Hindlimb muscle (tissue), 1 donor: ENCODE results near the gene EPHA6. TPM values are rescaled to one million over a fixed set of nuclear protein-coding genes. Genes with fewer than 3 reads are reported as not detected.

ENCODE experiments used
- DNase-seq: peaks from one replicate; pipeline ENCODE4 v3.0.0-alpha.2; 2013
- polyA plus RNA-seq: library from polyadenylated mRNA; unstranded; fragments of 120-200 nt; gene quantifications from one replicate; pipeline ENCODE4 v1.2.1, GENCODE V29; 2013; ENCODE audit not compliant: insufficient read length

The EPHA6 gene
- polyA plus RNA-seq, 1 donor: 0.13 TPM

DNA sequence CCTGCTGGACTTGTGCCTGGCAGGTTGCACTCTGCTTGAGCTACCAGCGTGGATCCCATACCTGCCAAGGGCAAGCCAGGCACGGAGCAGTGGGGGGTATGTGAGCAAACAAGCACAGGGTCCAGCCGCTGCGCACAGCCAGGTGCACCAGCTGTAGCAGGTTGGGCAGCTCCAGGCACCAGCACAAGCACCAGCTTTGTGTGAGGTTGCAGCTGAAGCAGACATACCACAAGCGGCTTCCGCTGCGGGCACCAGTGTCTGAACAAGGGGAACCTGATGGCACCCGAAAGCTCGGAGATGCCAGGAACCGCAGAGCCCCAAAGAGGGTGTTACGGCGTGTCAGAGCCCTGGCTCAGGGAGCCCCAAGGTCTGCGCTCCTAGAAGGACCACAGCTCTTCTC, 477.5 kb downstream of the EPHA6 start:
- DNase-seq: no peak

DNA sequence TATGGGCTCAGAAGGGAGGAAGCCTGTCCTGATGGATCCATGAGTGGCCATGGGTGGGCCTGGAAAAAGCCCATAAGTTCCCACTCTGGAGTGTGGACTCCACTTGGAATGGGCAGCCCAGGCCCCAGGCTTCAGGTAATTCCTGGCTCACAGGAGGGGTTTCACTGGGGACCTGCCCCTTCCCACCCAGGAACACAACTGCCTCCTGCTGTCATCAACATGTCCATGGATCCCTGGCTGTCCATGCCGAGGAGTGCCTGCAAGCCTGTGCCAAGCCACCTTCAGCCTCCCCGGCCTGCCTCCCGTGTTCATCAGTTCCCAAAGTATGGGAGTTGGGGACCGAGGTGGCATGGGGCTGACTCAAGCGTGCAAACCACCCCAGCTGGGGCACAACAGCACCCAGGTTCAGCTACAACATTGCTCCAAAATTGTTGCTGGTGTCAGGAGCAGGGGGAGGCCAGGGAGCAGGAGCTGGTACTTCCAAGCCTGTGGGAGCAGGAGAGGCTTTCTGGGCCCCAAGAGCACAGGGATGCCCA, 479.3 kb downstream of the EPHA6 start:
- no peak for DNase-seq

DNA sequence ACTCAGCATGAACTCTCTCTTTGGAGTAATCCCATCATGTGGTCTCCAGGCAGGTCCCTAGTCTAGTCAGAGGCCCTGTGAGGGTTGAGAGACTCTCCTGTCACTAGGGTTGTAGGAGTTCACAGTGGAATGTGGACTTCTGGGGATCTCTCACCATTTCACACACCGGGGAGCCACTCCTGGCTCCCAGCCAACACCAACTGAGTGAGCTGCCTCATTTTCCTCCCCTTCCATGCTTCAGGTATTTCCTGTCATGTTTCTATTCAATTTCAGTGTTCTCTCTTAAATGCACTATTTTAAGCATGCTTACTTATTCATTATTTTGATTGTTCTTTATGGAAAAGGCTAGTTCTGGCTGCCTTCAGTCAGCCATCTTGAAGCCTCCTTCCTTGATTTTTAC, 482.6 kb downstream of the EPHA6 start:
- no peak for DNase-seq

DNA sequence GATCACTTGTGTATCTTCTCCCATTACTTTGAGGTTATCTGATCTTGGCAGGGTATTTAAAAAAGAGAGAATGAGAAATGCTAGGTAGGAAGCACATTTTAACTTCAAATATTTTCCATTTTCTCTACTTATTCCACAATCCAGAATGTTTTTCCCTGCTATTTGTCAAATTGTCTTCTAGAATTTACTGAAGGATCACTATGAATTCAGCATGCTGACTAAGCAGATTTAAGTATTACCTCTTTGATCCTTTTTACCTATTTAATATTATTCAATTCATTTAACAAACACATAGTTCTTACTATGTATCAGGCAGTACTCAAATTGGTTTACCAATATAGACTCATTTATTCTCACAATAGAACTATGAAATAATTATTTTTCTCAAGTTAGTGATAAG, 486.7 kb downstream of the EPHA6 start:
- no peak for DNase-seq

DNA sequence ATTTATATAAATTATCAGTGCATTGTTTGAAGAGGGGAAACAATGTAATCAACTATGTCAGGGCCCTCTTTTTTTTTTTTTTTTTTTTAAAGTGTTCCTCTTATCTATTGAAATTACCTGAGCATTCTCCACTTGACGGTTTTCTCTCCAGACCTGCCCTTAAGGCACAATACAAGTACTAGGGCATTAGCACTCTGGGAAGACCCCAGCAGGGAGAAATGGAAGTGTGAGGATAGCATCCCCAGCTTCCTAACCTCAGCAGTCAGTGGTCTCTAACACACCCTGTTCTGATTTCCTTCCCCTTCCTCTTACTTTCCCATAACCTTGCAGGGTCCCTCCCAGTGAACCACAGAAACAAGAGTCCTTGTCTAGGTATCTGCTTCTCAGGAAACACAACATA, 491.8 kb downstream of the EPHA6 start:
- DNase-seq: no peak

DNA sequence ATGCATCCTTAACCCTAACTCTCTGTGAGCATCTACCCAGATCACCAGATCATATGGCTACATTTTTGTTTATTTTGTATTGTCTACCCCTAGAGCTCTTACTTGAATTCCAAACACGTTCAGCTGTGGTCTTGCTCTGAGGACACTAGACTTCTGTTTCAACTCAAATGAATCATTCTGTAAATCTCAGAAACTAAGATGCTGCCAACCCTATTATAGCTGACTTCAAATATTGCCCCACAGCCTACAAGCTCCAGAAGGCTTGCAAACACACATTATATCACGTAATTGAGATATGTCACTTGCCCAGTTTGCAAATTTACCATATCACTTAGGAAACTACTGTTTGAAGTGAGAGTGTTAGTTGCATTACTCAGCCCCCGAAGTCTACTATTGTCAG, 524.0 kb downstream of the EPHA6 start:
- no peak for DNase-seq

DNA sequence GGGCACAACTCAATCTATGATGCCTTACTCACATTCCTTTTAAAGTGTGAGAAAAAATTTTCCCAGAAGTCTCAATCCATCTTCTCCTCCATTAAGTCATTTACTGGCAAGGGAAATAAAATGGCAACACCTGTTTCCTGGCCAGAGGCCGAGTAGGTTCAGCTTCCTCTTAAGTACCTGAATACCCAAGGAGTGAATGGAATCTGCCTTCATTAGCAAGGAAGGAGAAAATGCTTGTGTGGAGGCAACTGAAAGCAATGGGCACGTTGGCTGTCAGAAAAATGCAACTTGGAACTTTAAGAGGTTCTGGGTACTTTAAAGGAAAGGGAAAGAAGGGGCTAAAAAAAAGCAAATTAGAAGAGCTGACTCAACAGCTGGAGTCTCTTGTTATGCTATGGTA, 526.5 kb downstream of the EPHA6 start:
- DNase-seq: no peak

DNA sequence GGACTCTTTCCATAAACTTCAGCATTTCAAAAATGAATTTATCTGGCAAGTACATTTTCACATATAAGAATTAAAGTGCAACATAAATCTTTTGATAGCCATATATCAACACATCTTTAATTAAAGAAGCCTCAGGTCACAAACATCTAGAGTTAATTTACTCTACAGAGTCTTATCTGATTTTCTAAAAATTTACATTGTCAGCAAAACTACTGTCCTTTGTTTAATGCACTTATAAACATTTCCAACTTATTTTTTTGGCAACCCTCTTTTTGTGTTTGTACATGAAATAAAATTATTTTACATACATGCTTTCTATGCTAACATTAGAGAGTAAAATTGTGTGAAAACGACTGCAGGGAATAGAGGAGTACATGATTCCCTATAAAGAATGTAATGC, 533.4 kb downstream of the EPHA6 start:
- DNase-seq: no peak

DNA sequence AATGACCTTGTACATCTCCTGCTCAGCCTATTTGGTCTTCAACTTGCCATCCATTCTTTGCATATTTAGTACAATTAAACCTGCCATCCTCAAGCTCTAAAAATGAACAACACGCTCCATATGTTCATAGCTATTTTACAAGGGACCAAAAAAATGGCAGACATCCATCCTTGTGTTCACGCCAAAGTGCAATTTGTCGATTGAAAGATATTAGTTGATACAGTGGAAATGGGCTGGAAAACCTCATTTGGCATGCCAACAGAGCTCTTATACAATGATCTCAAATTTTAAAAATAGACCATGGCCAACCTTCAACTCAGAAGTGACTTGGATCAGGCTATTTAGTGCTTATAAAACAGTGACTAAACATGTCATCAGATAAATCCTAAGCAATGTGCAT, 536.6 kb downstream of the EPHA6 start:
- no peak for DNase-seq

DNA sequence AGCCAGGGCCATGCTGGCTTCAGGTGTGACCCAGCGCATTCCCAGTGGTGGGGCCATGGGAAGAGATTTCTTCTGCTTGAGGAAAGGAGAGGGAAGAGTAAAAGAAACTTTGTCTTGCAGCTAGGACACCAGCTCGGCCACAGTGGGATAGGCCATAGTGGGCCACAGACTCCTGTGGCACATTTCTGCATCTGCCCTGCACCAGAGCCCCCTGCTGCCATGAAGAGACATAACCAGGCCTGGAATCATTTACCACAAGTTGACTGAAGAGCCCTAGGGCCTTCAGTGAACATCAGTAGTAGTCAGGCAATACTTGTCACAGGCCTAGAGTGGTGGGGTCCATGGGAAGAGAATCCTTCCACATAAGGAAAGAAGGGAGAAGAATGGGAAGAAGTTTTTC, 538.8 kb downstream of the EPHA6 start:
- DNase-seq: no peak

DNA sequence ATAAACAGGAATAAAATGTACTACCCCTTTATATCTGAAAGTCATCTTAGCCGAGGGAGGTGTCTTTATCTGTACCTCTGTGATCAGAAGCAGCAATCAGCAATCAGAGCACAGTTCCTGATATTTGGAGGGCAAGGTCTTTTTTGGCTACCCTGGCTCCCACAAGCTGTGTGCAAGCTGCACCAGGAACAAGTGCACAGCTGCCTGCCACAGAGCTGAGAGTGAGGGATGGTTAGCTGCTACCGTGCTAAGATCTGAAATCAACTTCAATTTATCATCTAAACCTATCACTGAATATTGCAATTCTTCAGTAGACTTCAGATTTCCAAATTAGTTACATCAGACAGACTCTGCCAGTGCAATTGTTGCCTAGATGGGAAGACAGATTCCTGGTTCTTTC, 545.6 kb downstream of the EPHA6 start:
- DNase-seq: no peak

DNA sequence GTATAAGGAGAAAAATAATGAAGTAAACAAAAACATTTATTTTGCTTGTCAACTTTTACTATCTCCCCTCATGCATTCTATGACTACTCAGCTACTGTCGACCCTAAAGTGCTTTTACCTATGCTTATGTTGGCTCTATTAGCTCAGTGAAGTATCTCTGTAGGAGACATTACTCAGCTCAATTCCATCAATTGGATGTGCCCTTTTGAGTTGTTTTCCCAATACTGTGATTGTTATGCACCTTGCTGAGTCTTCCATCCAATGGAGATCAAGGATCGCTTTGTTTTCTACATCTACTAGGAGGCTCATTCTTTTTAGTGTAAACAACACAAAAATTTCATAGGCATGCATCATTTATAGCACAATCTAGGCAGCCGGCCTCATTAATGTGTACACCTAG, 546.4 kb downstream of the EPHA6 start:
- DNase-seq: no peak

DNA sequence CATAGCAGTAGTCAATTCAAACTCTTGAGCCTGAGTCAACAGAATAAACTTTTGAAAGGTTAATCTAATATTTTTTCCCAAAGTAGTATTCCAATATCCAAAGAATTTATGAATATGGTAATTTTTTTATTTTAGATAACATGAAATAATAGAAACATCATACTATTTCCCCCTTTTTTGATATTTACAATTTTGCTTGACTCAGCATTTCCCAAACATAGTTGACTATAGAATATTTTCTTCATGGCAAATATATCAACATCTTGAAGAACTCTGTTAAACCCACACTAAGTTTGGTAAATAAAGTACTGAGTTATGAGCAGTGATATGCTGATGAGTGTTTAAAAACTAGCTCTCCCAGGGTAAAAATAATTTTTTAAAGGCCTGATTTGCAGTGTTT, 570.2 kb downstream of the EPHA6 start:
- no peak for DNase-seq

DNA sequence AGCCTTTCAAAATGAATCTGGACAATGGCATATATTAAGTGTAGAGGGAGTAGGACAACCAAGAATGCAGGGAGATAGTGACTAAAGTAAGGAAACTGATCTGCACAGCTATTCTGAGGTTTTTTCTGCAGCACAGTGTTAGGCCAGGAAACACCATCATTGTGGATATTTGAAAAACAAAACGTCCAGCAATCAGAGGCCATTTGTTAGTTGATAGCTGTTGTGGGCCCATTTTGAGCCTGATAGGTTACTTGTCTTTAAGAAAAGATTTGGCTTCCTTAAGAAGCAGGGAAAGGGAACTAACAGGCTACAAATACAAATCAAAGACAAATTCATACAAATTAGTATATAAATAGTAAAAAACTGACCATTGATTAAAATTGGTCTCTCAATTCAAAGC, 574.4 kb downstream of the EPHA6 start:
- DNase-seq: no peak

DNA sequence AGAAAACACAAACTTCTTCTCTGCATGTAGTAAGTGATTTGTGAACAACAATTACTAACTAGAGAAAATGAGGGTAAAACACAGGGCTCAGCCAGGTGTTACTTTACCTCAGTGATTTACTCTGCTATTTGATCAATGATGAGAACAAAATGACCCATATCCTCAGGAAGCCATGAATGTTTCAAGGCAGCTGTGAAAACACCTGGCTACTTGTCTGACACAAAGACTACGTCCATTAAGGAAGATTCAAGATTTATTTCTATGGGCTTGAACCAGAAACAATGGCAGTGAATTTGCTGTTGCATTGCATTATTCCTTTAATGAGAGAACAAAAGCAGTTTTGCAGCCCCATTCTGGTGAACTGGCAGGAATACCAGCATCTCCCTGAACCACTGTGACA, 575.5 kb downstream of the EPHA6 start:
- DNase-seq: no peak

DNA sequence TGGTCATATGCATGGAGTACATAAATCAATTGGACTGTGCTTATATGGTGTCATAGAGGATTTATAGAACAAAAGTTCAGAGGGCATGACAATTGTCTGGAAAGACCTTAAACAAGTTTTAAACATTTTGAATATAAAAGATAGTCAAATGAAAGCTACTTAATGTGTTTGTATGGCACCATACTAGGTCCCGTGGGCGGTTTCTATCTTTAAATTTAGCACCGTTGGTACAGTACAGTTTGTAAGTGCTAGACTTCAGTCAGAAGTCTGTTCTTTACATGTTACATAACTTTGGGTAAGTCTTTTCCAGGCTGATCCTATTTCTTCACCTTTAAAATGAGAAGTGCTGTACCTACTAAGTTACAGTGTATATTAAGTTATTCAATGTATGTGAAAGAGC, 576.8 kb downstream of the EPHA6 start:
- DNase-seq: no peak

DNA sequence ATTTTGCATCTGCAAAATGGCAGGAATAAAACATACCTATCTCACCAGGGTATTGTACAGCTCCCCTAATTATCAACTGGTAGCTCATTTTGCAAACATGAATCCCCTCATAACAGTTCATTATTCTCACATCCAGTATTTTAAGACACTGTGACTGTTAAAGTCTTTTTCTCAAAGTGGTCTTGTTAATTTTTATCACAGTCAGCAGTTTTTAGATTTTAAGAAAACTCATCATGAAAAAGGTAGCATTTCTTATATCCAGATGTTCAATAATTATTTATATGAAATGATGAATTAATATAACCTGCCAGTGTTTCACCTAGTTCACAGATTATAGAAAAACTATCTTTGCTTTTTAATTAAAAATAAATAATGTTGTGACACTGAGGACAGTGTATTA, 595.2 kb downstream of the EPHA6 start:
- DNase-seq: no peak

DNA sequence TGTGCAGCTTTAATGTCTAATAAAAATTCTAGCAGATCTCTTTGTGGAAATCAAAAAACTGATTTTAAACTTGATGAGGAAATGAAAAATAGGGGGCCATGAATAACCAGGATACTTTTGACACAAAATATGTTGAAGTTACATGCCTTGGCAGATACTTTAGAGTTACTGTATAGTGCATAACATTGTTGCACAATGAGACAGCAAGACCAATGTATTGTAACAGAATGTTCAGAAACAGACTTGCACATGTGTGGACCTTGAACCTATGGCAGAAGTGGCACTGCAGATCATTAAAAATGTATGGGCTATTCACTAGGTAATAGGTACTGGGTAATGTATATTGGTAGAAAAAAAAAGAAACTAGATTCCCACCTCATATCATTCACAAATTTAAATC, 607.2 kb downstream of the EPHA6 start:
- no peak for DNase-seq

DNA sequence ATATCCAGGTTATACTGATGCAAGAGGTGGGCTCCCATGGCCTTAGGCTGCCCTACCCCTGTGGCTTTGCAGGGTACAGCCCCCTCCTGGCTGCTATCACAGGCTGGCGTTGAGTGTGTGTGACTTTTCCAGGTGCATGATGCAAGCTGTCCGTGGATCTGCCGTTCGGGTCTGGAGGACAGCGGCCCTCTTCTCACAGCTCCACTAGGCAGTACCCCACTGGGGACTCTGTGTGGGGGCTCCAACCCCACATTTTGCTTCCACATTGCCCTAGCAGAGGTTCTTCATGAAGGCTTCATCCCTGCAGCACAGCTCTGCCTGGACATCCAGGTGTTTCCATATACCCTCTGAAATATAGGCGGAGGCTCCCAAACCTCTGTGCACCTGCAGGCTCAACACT, 610.6 kb downstream of the EPHA6 start:
- DNase-seq: no peak

DNA sequence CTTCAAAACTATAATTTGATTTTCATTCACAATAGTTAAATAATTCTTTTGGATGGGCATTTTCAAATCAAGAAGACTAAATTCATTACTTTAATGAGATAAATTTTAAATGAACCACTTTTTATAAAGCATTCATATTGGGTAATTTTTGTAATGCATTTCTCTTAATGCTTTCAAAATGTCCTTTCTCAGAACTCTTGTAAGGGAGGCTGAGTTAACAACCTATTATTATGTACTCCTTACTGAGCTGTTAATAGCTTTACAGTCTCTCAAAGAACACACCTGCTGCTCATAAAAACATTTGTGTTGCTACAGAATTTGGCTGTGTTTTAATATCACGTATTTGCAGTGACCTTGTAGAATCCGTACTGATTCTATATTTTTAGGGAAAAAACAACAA, 616.2 kb downstream of the EPHA6 start:
- no peak for DNase-seq

DNA sequence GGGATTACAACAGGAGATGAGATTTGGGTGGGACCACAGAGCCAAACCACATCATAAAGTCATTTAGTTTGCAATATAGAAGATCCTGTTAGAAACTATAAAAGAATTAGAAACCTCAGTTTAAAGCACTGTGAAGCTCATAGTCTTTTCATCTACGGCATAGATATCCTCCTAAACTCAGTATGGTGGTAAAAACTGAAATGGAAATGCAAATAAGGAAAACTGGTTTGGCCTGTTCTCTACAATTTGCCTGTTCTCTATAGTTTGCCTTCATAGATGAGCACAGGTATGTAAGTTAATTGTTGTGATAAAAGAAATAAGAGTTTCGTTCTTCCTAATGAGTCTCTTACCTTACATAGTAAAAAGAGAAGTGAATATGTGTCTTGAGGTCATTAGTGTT, 618.5 kb downstream of the EPHA6 start:
- DNase-seq: no peak

DNA sequence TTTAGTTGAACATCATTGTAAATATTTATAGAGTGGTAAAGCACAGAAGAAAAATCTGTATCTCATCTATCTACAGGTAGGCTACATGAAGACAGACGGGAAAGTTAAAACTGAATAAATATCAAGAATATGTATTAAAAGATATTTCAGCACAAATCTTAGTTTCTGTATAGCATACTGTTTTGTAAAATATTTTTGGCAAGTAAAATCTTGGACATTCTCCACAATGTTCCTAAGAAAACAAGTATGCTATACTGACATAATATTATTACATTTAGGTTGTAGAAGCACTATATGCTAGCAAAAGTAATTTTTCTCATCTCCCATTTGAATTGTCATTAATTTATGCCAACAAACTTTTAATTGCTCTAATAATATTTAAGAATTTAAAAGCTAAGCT, 623.7 kb downstream of the EPHA6 start:
- DNase-seq: peak; percentile 18

DNA sequence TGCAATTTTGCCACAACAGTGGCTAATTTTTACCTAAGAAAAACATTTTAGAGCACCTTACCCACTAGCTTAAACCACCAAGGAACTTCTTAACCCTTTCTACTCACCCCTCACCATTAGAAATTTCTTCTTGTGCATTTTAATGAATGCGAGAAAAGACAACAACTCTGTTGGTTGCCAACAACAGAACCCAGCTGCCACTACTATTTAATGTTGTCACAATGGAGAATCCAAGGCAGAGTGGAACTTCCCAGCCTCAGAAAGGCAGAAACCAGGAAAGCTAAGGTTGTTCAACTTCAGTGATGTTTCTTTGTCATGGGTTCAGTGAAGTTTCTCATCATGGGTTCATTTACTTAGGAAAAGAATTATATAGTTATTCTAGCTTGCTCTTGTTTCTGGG, 625.0 kb downstream of the EPHA6 start:
- DNase-seq: no peak

DNA sequence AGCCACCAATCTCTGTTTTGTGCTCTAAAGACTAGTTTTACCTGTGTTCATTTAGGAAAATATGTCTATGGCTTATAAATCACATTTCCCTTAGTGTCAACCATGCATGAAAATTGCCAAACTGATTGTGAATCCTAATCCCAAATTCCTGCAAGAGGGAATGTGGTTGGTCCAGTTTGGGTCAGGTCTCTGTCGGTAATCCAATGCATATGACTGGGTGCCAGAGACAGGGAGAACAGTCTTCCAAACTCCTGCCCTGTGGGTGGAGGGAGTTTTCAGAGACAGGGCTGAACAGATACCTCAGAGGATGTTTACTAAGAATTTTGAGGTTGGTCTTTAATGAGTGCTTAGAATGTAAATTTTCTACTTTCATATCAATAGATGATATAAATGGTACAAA, 649.6 kb downstream of the EPHA6 start:
- no peak for DNase-seq

DNA sequence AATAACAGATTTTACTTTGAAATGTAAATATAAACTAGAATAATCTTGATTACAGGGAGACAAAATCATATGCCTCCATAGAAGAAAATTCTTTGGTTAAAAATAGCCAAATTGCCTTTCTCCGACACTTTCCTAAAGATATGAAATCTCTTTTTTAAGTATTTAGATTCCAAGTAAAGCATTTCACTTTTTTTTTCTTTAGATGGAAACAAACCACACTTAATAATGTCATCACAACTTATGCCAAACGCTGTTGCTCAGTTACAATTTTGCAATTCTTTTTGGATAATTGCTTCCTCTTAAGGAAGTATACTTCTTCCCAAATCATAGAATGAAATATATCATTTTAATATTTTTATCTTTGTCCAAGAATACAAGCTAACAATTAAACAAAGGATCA, 656.1 kb downstream of the EPHA6 start:
- no peak for DNase-seq

DNA sequence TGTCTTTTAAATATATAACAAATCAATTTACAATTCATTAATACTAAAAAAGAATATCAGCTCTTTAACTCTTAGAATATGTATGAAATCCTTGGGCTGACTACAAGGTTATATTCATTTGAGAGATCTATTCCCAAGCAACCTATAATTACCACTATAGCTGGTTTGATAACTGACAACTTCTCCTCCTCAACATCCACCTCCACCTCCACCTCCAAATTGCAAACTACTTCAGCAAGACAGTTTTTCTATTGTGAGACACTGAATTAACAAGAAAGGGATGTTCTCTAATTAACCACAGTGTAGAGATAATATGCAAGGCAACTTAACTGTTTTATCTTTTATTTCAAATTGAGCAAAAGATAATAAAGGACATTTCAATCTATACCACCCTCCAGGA, 665.3 kb downstream of the EPHA6 start:
- no peak for DNase-seq
